Mucosa of descending colon (tissue), 3 donors: ENCODE measurements around the gene CELF4. TPM values are rescaled to one million over a fixed set of nuclear protein-coding genes. Genes with fewer than 3 reads are reported as not detected.

Experiments
- ATAC-seq: fragments of 200-7000 bp; cut with Tn5 transposase; one replicate; pipeline ENCODE4 v1.9.1; 2020; ENCODE audit warnings: mild to moderate bottlenecking, moderate library complexity
- DNase-seq, 3 donors: peaks; one replicate each; pipeline ENCODE4 v3.0.0-alpha.2; 2020
- H3K36me3 ChIP-seq: fragments of 200-600 bp; one replicate; pipeline ENCODE4 v1.8.0; 2021; ENCODE audit warnings: low read depth, mild to moderate bottlenecking
- H3K4me1 ChIP-seq: fragments of 200-600 bp; one replicate; pipeline ENCODE4 v1.8.0; 2021; ENCODE audit warnings: low read depth, mild to moderate bottlenecking
- H3K4me3 ChIP-seq: fragments of 200-600 bp; one replicate; pipeline ENCODE4 v1.8.0; 2021; ENCODE audit warnings: mild to moderate bottlenecking
- H3K9me3 ChIP-seq: fragments of 200-600 bp; one replicate; pipeline ENCODE4 v1.8.0; 2021; ENCODE audit warnings: mild to moderate bottlenecking
- CTCF ChIP-seq: fragments of 200-600 bp; IDR thresholded peaks from one replicate; pipeline ENCODE4 v1.8.0; 2022; ENCODE audit warnings: antibody characterized with exemption, mild to moderate bottlenecking
- intact Hi-C, 2 donors: fragments of 100-400 bp; cut with DNase I in 1 of 2; cut with micrococcal nuclease in 1 of 2; formaldehyde crosslinking; loops; one replicate each; pipeline versions ENCODE4 v1.11.0 to v1.11.1; 2022; cut with DNase I, micrococcal nuclease
- total RNA-seq, 3 donors: library from RNA; stranded (reverse); fragmentation: NEBNext Ultra II Directional in 2 of 3; extraction: Animal tissue kit (Norgen Biotek cat#: 25700) in 2 of 3; gene quantifications; one replicate each; pipeline versions ENCODE4 v1.2.1 to v1.2.4, GENCODE V29; 2021 to 2023
- donor health status: DM: no; HTN: no; CAD: no; lungs with moderate emphysema.
- donor health status: DM: no; HTN: no; CAD: no.
- donor health status: DM: no; HTN: yes; CAD: no.

Gene CELF4
- total RNA-seq, 3 donors from 2014 or later, result 0.32 to 4.4 (median 0.72) TPM

DNA sequence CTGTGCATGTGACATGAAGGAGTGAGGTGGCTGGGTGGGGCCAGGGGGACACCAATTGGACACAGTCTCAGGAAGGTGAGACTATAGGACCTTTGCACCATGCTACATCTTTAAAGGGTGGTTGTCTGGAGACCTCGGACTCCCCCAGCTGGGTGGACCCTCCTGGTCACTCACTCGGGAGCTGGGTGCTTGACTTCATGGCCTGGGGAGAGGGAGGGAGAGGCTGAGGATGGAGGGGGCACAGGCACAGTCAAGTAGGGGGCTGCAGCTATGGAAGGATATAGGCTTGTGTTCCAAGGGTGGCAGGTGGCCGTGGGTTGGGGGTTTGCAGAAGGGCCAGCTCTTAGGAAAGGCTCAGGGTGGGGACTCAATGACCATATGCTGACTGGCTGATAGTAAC lies 7.1 kb upstream of the CELF4 start:
- Histone ChIP-seq H3K4me1 (no peaks in the 10 kb centered on the region), H3K4me3 (no peak overlapping the region), H3K9me3 (no peaks in the 10 kb centered on the region), H3K36me3 (no peaks in the 10 kb centered on the region)
- no peak for TF ChIP-seq CTCF
- intact Hi-C loops, result no loop called here
- DNase-seq (no peak), ATAC-seq (no peak)

DNA sequence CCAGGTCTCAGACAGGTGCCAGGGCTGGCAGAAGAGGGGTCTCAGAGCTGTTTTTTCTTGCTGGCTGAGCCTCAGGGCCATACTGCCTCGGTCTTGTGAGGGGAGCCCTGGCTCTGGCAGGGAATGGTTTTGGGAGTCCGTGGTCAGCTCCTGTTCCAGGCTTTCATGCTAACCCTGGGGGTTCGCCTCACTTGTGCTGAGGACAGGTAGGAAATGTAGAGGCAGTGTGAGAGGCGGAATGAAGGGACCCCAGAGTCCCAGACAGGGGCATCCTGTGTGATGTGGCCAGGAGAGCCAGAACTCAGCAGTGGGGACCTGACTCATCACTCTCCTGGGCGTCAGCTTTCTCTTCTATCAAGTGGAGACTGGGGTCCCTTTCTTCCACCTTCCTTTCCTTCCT lies 5.7 kb upstream of the CELF4 start:
- no peak for DNase-seq
- ATAC-seq, result no peak
- no peak for TF ChIP-seq CTCF
- H3K4me3 ChIP-seq, result no peak overlapping the region
- H3K9me3 ChIP-seq, result no peaks in the 10 kb centered on the region
- H3K4me1 ChIP-seq, result peaks cover 12% of the 10 kb centered on the region
- intact Hi-C loops, result no loop called here
- H3K36me3 ChIP-seq, result no peaks in the 10 kb centered on the region

- no peak for TF ChIP-seq CTCF
- DNase-seq, result no peak
- no peaks in the 10 kb centered on the region for H3K9me3 ChIP-seq
These were observed 4.8 kb upstream of the CELF4 start for GRCh38 chr18:37570336-37570930.

GRCh38 chr18:37568671-37569070 lies 3.1 kb upstream of the CELF4 start:
- Histone ChIP-seq H3K36me3 (no peaks in the 10 kb centered on the region), H3K4me1 (peaks cover 14% of the 10 kb centered on the region), H3K4me3 (no peak overlapping the region), H3K9me3 (no peaks in the 10 kb centered on the region)
- DNase-seq (no peak), ATAC-seq (no peak)
- intact Hi-C loops, result no loop called here
- TF ChIP-seq CTCF, result no peak

More at GRCh38 chr18:37570336-37570930, 4.8 kb upstream of the CELF4 start:
- intact Hi-C loops, result no loop called here
- no peak overlapping the region for H3K4me3 ChIP-seq
- H3K36me3 ChIP-seq, result no peaks in the 10 kb centered on the region
- no peak for ATAC-seq
- H3K4me1 ChIP-seq, result peaks cover 14% of the 10 kb centered on the region

GRCh38 chr18:37567994-37568359 lies 2.4 kb upstream of the CELF4 start:
- Histone ChIP-seq H3K4me1 (peaks cover 14% of the 10 kb centered on the region), H3K36me3 (no peaks in the 10 kb centered on the region), H3K9me3 (no peaks in the 10 kb centered on the region), H3K4me3 (no peak overlapping the region)
- intact Hi-C loops, result no loop called here
- no peak for DNase-seq
- no peak for TF ChIP-seq CTCF
- no peak for ATAC-seq
